AG04450 (cell line): ENCODE data around the gene LIPT1. TPM values are rescaled to one million over a fixed set of nuclear protein-coding genes. Genes with fewer than 3 reads are reported as not detected.
"Not testable (repeated sequence)": the region's sequence is repeated elsewhere in the genome, so short reads cannot be mapped to it uniquely, and the experiment has no call there.

Source experiments
- CTCF ChIA-PET: fragments of 300-600, 350-600 bp; formaldehyde crosslinking; extraction: SDS; loops from one replicate; lab custom pipeline; 2022; ENCODE audit warnings: antibody characterized with exemption, inconsistent platforms; lab: Charles Lee
- POLR2A ChIA-PET: fragments of 350-600 bp; formaldehyde crosslinking; extraction: SDS; loops from one replicate; lab custom pipeline; 2021; ENCODE audit warnings: antibody characterized with exemption, inconsistent platforms; lab: Yijun Ruan, JAX
- DNase-seq: peaks from one replicate; pipeline ENCODE4 v3.0.0-alpha.2; 2011; ENCODE audit warnings: low read depth, low spot score
- H3K27ac ChIP-seq: one replicate; pipeline ENCODE4 v1.5.1; 2012; ENCODE audit warnings: low read depth, low read length, control low read depth
- H3K27me3 ChIP-seq: one replicate; pipeline ENCODE4 v1.6.0; 2012; ENCODE audit warnings: low read length; ENCODE audit not compliant: control insufficient read depth, insufficient read depth
- H3K4me3 ChIP-seq: 2 replicates; pipeline ENCODE4 v1.5.1; 2011; ENCODE audit warnings: mild to moderate bottlenecking, low read depth, low read length, control low read depth
- H3K9me3 ChIP-seq: 2 replicates; pipeline ENCODE4 v1.5.1; 2012; ENCODE audit warnings: low read length; ENCODE audit not compliant: control insufficient read depth, insufficient read depth
- CTCF ChIP-seq: IDR thresholded peaks from 2 replicates; pipeline ENCODE4 v1.5.1; 2011; ENCODE audit warnings: low read depth, low read length, control low read depth, inconsistent platforms
- polyA plus RNA-seq: library from polyadenylated mRNA; depleted of rRNA; stranded (reverse); fragments of >200 nt; gene quantifications from 2 replicates; pipeline ENCODE4 v1.2.3, GENCODE V29; 2011

The LIPT1 gene
- polyA plus RNA-seq, 1 experiment = 7.3 TPM

DNA sequence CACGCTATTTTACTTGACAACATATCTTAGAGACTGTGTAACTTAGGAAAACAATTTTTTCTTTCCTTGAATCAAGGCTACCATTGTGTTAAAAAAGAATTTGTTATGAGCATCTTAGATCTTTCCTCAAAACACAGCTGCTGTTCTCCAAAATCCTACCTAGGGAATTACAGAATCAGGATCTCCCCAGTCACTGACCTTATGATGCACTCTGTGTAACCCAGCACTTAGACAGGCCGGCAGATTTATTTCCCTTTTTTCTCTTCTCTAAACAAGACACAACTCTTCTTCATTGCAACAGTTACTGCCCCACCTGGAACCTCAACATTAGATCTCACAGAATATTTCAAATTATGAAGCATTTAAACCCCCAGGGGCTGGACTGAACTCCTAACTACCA lies 26.8 kb upstream of the LIPT1 start:
- no peak for TF ChIP-seq CTCF
- ChIA-PET CTCF (no interaction called here), POLR2A (no interaction called here)
- Histone ChIP-seq H3K9me3 (no peaks in the 10 kb centered on the region), H3K4me3 (no peak overlapping the region), H3K27me3 (no peaks in the 10 kb centered on the region), H3K27ac (no peak overlapping the region)
- no peak for DNase-seq

- H3K27me3 ChIP-seq, H3K4me3 ChIP-seq, DNase-seq, POLR2A ChIA-PET, H3K9me3 ChIP-seq, H3K27ac ChIP-seq: not testable (repeated sequence)
- CTCF ChIA-PET = interaction anchor here (1.5 kb wide), 1 partner anchor 486 kb away, joined by 3 read pairs; no protein-coding TSS in a partner anchor
Observed at GRCh38 chr2:99135044-99135556, 19.7 kb upstream of the LIPT1 start.

DNA sequence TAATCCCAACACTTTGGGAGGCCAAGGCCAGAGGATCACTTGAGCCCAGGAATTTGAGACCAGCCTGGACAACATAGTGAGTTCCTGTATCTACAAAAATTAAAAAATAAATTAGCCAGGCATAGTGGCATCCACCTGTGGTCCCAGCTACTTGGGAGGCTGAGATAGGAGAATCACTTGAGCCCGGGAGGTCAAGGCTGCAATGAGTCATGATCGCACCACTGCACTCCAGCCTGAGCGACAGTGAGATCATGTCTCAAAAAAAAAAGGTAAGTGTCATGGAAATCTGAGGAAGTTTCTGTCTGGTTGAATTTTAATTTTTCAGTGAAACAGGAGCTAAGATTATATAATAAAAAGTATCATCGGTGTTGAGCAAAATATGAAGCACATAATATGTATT lies 15.8 kb upstream of the LIPT1 start:
- POLR2A ChIA-PET = interaction anchor here (0.6 kb wide), 1 partner anchor 460 kb away, joined by 6 read pairs; no protein-coding TSS in a partner anchor

GRCh38 chr2:99140056-99140859 lies 14.5 kb upstream of the LIPT1 start:
- no peak for DNase-seq
- Histone ChIP-seq H3K27me3 (peaks cover 5% of the 10 kb centered on the region), H3K27ac (no peak overlapping the region), H3K4me3 (peak overlapping the region; percentile 85), H3K9me3 (no peaks in the 10 kb centered on the region; the same call in 1 of the 2 replicates)
- ChIA-PET CTCF (interaction anchor here (1.5 kb wide), 1 partner anchor 491 kb away, joined by 9 read pairs; no protein-coding TSS in a partner anchor), POLR2A (interaction anchor here (0.6 to 1.2 kb wide), 2 partner anchors 38 to 197 kb away, joined by 3 to 5 read pairs; no protein-coding TSS in a partner anchor)
- TF ChIP-seq CTCF = no peak

More for the DNA sequence above, 15.8 kb upstream of the LIPT1 start:
- Histone ChIP-seq H3K4me3 (no peak overlapping the region), H3K9me3 (no peaks in the 10 kb centered on the region; the same call in 1 of the 2 replicates), H3K27me3 (peaks cover 5% of the 10 kb centered on the region), H3K27ac (no peak overlapping the region)
- no peak for TF ChIP-seq CTCF
- DNase-seq = no peak
- CTCF ChIA-PET = no interaction called here

DNA sequence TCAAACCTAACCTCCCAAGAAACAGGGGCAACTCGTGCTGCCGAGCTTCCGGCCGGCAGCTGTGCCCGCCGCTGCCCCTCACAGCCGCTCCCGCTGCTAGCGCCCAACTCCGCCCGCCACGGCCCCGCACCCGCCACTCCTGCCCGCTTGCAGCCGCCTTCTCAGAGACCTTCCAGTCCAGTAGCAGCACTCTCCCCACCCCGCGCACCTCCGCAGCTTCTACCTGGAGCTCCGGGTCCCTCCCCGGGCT lies 14.0 kb upstream of the LIPT1 start:
- peak overlapping the region; percentile 85 for H3K4me3 ChIP-seq
- no peak for TF ChIP-seq CTCF
- no peak for DNase-seq
- H3K9me3 ChIP-seq = no peaks in the 10 kb centered on the region; the same call in 1 of the 2 replicates
- H3K27me3 ChIP-seq = peaks cover 5% of the 10 kb centered on the region
- H3K27ac ChIP-seq = no peak overlapping the region
- CTCF ChIA-PET = interaction anchor here (1.5 kb wide), 1 partner anchor 491 kb away, joined by 9 read pairs; no protein-coding TSS in a partner anchor
- POLR2A ChIA-PET = interaction anchor here (0.6 to 1.2 kb wide), 2 partner anchors 38 to 197 kb away, joined by 3 to 5 read pairs; no protein-coding TSS in a partner anchor
